ENCODE data around the gene MXRA8.
"Not testable (repeated sequence)": the region's sequence is repeated elsewhere in the genome, so short reads cannot be mapped to it uniquely, and the experiment has no call there.

DNA sequence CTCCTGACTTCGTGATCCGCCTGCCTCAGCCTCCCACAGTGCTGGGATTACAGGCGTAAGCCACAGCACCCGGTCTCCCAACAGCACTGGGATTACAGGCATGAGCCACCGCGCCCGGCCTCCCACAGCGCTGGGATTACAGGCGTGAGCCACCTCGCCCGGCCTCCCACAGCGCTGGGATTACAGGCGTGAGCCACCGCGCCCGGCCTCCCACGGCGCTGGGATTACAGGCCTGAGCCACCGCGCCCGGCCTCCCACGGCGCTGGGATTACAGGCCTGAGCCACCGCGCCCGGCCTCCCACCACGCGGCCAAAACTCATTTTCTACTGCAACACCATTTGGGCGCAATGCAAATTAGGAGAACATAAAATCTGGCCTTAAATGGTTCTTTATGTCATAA lies 27.0 kb upstream of the MXRA8 start:
- TF ChIP-seq, protein P1, sequence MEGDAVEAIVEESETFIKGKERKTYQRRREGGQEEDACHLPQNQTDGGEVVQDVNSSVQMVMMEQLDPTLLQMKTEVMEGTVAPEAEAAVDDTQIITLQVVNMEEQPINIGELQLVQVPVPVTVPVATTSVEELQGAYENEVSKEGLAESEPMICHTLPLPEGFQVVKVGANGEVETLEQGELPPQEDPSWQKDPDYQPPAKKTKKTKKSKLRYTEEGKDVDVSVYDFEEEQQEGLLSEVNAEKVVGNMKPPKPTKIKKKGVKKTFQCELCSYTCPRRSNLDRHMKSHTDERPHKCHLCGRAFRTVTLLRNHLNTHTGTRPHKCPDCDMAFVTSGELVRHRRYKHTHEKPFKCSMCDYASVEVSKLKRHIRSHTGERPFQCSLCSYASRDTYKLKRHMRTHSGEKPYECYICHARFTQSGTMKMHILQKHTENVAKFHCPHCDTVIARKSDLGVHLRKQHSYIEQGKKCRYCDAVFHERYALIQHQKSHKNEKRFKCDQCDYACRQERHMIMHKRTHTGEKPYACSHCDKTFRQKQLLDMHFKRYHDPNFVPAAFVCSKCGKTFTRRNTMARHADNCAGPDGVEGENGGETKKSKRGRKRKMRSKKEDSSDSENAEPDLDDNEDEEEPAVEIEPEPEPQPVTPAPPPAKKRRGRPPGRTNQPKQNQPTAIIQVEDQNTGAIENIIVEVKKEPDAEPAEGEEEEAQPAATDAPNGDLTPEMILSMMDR (IDR thresholded peaks at IDR 0.05): not testable (repeated sequence)
- TF ChIP-seq POLR2A, POLR2AphosphoS5 (IDR thresholded peaks at IDR 0.05): not testable (repeated sequence)
